Common myeloid progenitor, CD34-positive (primary cell): ENCODE measurements around the gene UBAP2L.

Experiments
- CTCF ChIA-PET: fragments of 350-600 bp; sonication (Branson Sonifier 250); formaldehyde crosslinking; loops from one replicate; lab custom pipeline; 2021; ENCODE audit warnings: antibody characterized with exemption; lab: Charles Lee
- POLR2A ChIA-PET: fragments of 350-600 bp; sonication (Branson Sonifier 250); formaldehyde crosslinking; loops from one replicate; lab custom pipeline; 2021; ENCODE audit warnings: antibody characterized with exemption; lab: Charles Lee
- DNase-seq, 3 donors: peaks; one replicate each; pipeline versions ENCODE4 v3.0.0 to v3.0.0-alpha.2; 2013
- H3K27ac ChIP-seq, 2 experiments: 1 replicate in 1 of 2; 2 replicates in 1 of 2; pipeline ENCODE4 v1.7.0; 2013; ENCODE audit warnings: inconsistent platforms in 2 of 2, low read length in 2 of 2, mild to moderate bottlenecking in 2 of 2, low read depth in 1 of 2, moderate library complexity in 1 of 2; ENCODE audit not compliant: severe bottlenecking in 2 of 2, insufficient read depth in 1 of 2, poor library complexity in 1 of 2
- H3K27me3 ChIP-seq, 5 experiments: replicated peaks in 2 of 5; 1 replicate in 3 of 5; 2 replicates in 2 of 5; pipeline versions ENCODE4 v1.6.1 to v1.7.0; 2013; ENCODE audit warnings: low read length in 4 of 5, mild to moderate bottlenecking in 2 of 5, moderate library complexity in 2 of 5, inconsistent platforms in 1 of 5; ENCODE audit not compliant: insufficient read depth in 5 of 5, control insufficient read depth in 4 of 5
- H3K36me3 ChIP-seq, 4 experiments: 1 replicate in 2 of 4; 2 replicates in 2 of 4; pipeline versions ENCODE4 v1.6.1 to v1.7.0; 2013; ENCODE audit warnings: low read length in 3 of 4, control low read depth in 1 of 4, mild to moderate bottlenecking in 1 of 4; ENCODE audit not compliant: control insufficient read depth in 4 of 4, insufficient read depth in 4 of 4
- H3K4me1 ChIP-seq, 4 experiments: 1 replicate in 3 of 4; 2 replicates in 1 of 4; pipeline versions ENCODE4 v1.6.1 to v1.7.1; 2013; ENCODE audit warnings: low read length in 3 of 4, mild to moderate bottlenecking in 3 of 4, control low read depth in 1 of 4, inconsistent platforms in 1 of 4, moderate library complexity in 1 of 4; ENCODE audit not compliant: control insufficient read depth in 4 of 4, insufficient read depth in 4 of 4; ENCODE audit errors: control extremely low read depth in 1 of 4
- H3K4me3 ChIP-seq, 7 experiments: 1 replicate in 4 of 7; 2 replicates in 3 of 7; pipeline versions ENCODE4 v1.5.1 to v1.7.0; 2013; ENCODE audit warnings: mild to moderate bottlenecking in 7 of 7, low read length in 6 of 7, moderate library complexity in 6 of 7, inconsistent platforms in 2 of 7, low read depth in 2 of 7, control low read depth in 1 of 7; ENCODE audit not compliant: insufficient read depth in 4 of 7, control insufficient read depth in 1 of 7; ENCODE audit errors: extremely low read depth in 1 of 7
- H3K9me3 ChIP-seq, 5 experiments: 1 replicate in 4 of 5; 2 replicates in 1 of 5; pipeline versions ENCODE4 v1.6.1 to v1.7.1; 2013; ENCODE audit warnings: low read length in 4 of 5, mild to moderate bottlenecking in 2 of 5, inconsistent platforms in 1 of 5, low read depth in 1 of 5, moderate library complexity in 1 of 5; ENCODE audit not compliant: control insufficient read depth in 4 of 5, insufficient read depth in 2 of 5; ENCODE audit errors: control extremely low read depth in 1 of 5
- WGBS: methylation state at CpG from one replicate; pipeline ENCODE4 v1.1.5; 2013; ENCODE audit not compliant: insufficient coverage; 5-methylcytosine and 5-hydroxymethylcytosine counted together

UBAP2L gene

DNA sequence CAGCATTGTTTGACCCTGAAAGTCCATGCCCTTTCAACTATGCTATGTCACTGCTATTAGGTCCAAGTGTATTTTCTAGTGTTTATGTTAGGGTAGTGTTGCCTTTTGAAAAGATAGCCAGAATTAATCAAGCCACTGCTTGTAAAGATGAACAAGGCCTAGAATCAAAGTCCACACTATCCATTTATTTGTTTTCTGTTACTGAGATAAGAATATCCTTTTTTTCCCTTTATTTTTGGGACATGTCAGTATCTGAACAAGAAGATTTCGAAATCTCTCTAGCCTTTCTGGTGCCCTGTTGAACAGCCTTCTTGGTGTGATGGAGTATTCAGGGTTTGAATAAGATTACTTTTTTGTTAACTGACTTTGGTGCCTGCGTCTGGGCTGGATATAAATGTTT is 16.7 kb downstream of the UBAP2L start:
- Histone ChIP-seq H3K4me3 (no peak overlapping the region), H3K27me3 (no peaks in the 10 kb centered on the region), H3K9me3 (no peaks in the 10 kb centered on the region), H3K4me1 (no peaks in the 10 kb centered on the region), H3K27ac (no peak overlapping the region), H3K36me3 (peaks cover 21 to 91% (median 65%) of the 10 kb centered on the region in 4 experiments)
- CTCF ChIA-PET, result no interaction called here
- POLR2A ChIA-PET, result no interaction called here
- DNase-seq, result no peak
- WGBS, result no CpG with 5 or more reads among the region's 2 CpGs

DNA sequence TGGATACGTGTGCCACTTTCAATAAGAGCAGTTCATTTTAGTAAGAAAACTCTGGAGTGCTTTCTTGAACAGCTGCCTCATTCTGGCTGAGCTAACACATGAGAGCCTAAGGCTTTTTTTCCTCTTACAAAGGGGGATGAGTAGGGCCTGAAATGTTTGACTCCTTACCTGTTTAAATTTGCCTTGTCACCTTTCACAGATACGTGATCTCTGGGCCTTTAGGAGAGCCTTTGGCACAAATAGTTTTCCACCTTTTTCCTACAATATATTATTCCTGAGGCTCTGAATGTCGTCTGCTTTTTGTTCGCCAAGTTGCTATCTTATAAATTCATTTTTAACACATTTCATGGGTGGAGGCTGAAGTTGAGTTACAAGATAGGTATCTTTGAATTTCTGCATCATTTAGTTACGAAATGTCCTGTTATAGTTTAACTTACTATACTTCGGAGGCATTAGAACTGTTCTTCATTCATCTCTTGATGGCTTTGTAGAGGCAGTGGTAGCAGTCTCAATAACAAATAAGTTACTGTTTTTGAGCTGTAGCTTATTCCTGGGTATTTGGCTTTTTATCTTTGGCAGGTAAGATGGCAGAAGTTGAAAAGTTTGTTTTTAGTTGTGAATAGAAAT is 17.2 kb downstream of the UBAP2L start:
- ChIA-PET POLR2A (no interaction called here), CTCF (interaction anchor here (1.1 kb wide), 2 partner anchors 8 to 39 kb away, joined by 3 read pairs; no protein-coding TSS in a partner anchor)
- no peaks in the 10 kb centered on the region for H3K4me1 ChIP-seq
- H3K4me3 ChIP-seq, result no peak overlapping the region
- no peaks in the 10 kb centered on the region for H3K27me3 ChIP-seq
- no peak for DNase-seq
- H3K36me3 ChIP-seq, result peaks cover 19 to 92% (median 68%) of the 10 kb centered on the region in 4 experiments
- no peak overlapping the region for H3K27ac ChIP-seq
- no peaks in the 10 kb centered on the region for H3K9me3 ChIP-seq
- 100% methylated on average over 2 of the region's 6 CpGs for whole genome bisulfite sequencing

- Histone ChIP-seq H3K27me3 (no peaks in the 10 kb centered on the region), H3K4me1 (no peaks in the 10 kb centered on the region), H3K9me3 (no peaks in the 10 kb centered on the region), H3K27ac (no peak overlapping the region), H3K4me3 (no peak overlapping the region), H3K36me3 (peaks cover 21 to 94% (median 72%) of the 10 kb centered on the region in 4 experiments)
- DNase-seq, result no peak
- ChIA-PET POLR2A (no interaction called here), CTCF (interaction anchor here (1.1 kb wide), 1 partner anchor 40 kb away, joined by 3 read pairs; no protein-coding TSS in a partner anchor)
- WGBS, result 100% methylated on average over 2 of the region's 3 CpGs
Measured at GRCh38 chr1:154239491-154239890, 18.7 kb downstream of the UBAP2L start.

GRCh38 chr1:154240294-154240833 is 19.6 kb downstream of the UBAP2L start:
- 83% methylated on average over 1 of the region's 3 CpGs for WGBS
- Histone ChIP-seq H3K36me3 (peaks cover 18 to 94% (median 71%) of the 10 kb centered on the region in 4 experiments), H3K9me3 (no peaks in the 10 kb centered on the region), H3K27ac (no peak overlapping the region), H3K4me1 (no peaks in the 10 kb centered on the region), H3K4me3 (no peak overlapping the region), H3K27me3 (no peaks in the 10 kb centered on the region)
- POLR2A ChIA-PET, result interaction anchor here (0.6 kb wide), 1 partner anchor 81 kb away, joined by 3 read pairs; the partner anchor contains the start of gene AQP10
- DNase-seq, result no peak
- CTCF ChIA-PET, result interaction anchor here (1.0 kb wide), 2 partner anchors 41 to 50 kb away, joined by 3 to 4 read pairs; no protein-coding TSS in a partner anchor

DNA sequence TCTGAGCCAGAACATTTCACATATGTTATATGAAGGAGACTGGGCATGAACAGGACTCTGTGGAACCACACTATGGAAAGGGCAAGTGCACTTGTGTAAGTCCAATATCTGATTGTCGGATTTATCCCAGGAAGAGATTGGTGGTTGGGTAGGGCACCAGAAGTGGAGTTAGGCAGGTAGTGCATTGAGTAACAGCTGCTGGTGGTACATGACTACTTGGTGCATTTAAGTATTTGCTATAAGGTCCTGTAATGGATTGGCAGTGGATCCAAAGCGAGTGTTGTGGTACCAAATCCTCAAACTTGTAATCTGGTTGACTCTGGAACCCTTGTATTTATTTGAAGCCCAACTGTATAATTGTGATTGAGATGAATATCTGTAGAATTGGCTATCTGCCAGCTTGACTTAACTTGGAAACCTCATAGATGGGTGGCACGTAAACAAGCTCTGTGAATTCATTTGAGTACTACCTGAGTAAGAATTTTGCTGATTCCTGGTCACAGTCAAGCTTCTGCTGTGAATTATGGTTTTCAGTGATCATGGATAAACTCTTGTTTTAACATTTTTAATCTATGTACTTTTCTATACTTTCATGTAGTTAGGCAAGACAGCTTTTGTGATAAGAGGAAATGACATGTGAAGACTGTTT is 21.1 kb downstream of the UBAP2L start:
- Histone ChIP-seq H3K9me3 (no peaks in the 10 kb centered on the region), H3K4me3 (no peak overlapping the region), H3K4me1 (no peaks in the 10 kb centered on the region), H3K27ac (no peak overlapping the region), H3K36me3 (peaks cover 27 to 93% (median 69%) of the 10 kb centered on the region in 4 experiments), H3K27me3 (no peaks in the 10 kb centered on the region)
- POLR2A ChIA-PET, result no interaction called here
- 97% methylated on average over 3 of the region's 3 CpGs for WGBS
- no peak for DNase-seq
- CTCF ChIA-PET, result interaction anchor here (1.0 kb wide), 1 partner anchor 13 kb away, joined by 3 read pairs; no protein-coding TSS in a partner anchor

DNA sequence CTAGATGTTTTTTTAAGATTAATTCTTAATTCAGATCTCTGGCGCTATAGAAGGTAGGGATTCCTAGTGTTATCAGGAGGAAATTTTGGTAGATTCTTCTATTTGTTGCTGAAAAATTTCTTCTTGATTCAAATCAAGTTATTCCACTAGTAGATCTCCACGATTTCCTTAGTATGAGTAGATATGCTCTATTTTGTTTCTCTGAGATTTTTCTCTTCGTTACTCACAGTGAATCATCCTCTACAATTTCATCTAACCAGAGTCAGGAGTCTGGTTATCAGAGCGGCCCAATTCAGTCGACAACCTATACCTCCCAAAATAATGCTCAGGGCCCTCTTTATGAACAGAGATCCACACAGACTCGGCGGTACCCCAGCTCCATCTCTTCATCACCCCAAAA is 32.9 kb downstream of the UBAP2L start:
- H3K9me3 ChIP-seq, result no peaks in the 10 kb centered on the region
- ChIA-PET POLR2A (no interaction called here), CTCF (no interaction called here)
- peaks cover 42 to 91% (median 80%) of the 10 kb centered on the region in 4 experiments for H3K36me3 ChIP-seq
- H3K27ac ChIP-seq, result no peak overlapping the region
- 95% methylated on average over 3 of the region's 7 CpGs for WGBS
- H3K27me3 ChIP-seq, result no peaks in the 10 kb centered on the region
- DNase-seq, result no peak
- H3K4me3 ChIP-seq, result no peak overlapping the region
- no peaks in the 10 kb centered on the region for H3K4me1 ChIP-seq

- H3K36me3 ChIP-seq, result peaks cover 40 to 92% (median 74%) of the 10 kb centered on the region in 4 experiments
- ChIA-PET POLR2A (no interaction called here), CTCF (interaction anchor here (0.7 to 1.1 kb wide), 2 partner anchors 9 to 46 kb away, joined by 3 read pairs; no protein-coding TSS in a partner anchor)
- no peaks in the 10 kb centered on the region for H3K27me3 ChIP-seq
- H3K9me3 ChIP-seq, result no peaks in the 10 kb centered on the region
- H3K4me1 ChIP-seq, result no peaks in the 10 kb centered on the region
- no peak for DNase-seq
- H3K27ac ChIP-seq, result no peak overlapping the region
- no peak overlapping the region for H3K4me3 ChIP-seq
Measured at GRCh38 chr1:154256686-154257085, 35.9 kb downstream of the UBAP2L start.
